ENCODE results near the gene MSANTD3. TPM values are rescaled to one million over a fixed set of nuclear protein-coding genes. Genes with fewer than 3 reads are reported as not detected.
"Not testable (repeated sequence)": the region's sequence is repeated elsewhere in the genome, so short reads cannot be mapped to it uniquely, and the experiment has no call there.

Gene MSANTD3, protein sequence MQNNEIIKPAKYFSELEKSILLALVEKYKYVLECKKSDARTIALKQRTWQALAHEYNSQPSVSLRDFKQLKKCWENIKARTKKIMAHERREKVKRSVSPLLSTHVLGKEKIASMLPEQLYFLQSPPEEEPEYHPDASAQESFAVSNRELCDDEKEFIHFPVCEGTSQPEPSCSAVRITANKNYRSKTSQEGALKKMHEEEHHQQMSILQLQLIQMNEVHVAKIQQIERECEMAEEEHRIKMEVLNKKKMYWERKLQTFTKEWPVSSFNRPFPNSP
- 10 to 100 TPM; 12.7 to 18.4 (median 15.0) TPM for polyA plus RNA-seq (ENCODE audit: insufficient read length in 10 of 10)
- long read RNA-seq, donor 1, partial matches to known transcripts = 0 of 5 reads
- long read RNA-seq, donor 1, other reads (novel, unspliced or antisense) = 0 of 5 reads
- long read RNA-seq, donor 2, partial matches to known transcripts = 0 of 3 reads
- long read RNA-seq, donor 2, other reads (novel, unspliced or antisense) = 0 of 3 reads
- long read RNA-seq, donor 3 = 0 reads
- long read RNA-seq, donor 4, partial matches to known transcripts = 5 of 10 reads
- long read RNA-seq, donor 4, other reads (novel, unspliced or antisense) = 0 of 10 reads
- long read RNA-seq, donor 5, transcript MSANTD3-203 (3 exons, 1,362 nt) = major isoform, 8 of 17 reads
- long read RNA-seq, donor 5, partial matches to known transcripts = 8 of 17 reads
- long read RNA-seq, donor 5, other reads (novel, unspliced or antisense) = 0 of 17 reads
- long read RNA-seq, donor 6, transcript MSANTD3-203 (3 exons, 1,362 nt) = major isoform, 10 of 10 reads
- long read RNA-seq, donor 6, partial matches to known transcripts = 0 of 10 reads
- long read RNA-seq, donor 6, other reads (novel, unspliced or antisense) = 0 of 10 reads
- long read RNA-seq, donor 7, partial matches to known transcripts = 6 of 9 reads
- long read RNA-seq, donor 7, other reads (novel, unspliced or antisense) = 0 of 9 reads
- long read RNA-seq, donor 8, transcript MSANTD3-203 (3 exons, 1,362 nt) = major isoform, 7 of 14 reads
- long read RNA-seq, donor 8, partial matches to known transcripts = 6 of 14 reads
- long read RNA-seq, donor 8, other reads (novel, unspliced or antisense) = 0 of 14 reads
- long read RNA-seq, donor 9 = 0 reads

DNA sequence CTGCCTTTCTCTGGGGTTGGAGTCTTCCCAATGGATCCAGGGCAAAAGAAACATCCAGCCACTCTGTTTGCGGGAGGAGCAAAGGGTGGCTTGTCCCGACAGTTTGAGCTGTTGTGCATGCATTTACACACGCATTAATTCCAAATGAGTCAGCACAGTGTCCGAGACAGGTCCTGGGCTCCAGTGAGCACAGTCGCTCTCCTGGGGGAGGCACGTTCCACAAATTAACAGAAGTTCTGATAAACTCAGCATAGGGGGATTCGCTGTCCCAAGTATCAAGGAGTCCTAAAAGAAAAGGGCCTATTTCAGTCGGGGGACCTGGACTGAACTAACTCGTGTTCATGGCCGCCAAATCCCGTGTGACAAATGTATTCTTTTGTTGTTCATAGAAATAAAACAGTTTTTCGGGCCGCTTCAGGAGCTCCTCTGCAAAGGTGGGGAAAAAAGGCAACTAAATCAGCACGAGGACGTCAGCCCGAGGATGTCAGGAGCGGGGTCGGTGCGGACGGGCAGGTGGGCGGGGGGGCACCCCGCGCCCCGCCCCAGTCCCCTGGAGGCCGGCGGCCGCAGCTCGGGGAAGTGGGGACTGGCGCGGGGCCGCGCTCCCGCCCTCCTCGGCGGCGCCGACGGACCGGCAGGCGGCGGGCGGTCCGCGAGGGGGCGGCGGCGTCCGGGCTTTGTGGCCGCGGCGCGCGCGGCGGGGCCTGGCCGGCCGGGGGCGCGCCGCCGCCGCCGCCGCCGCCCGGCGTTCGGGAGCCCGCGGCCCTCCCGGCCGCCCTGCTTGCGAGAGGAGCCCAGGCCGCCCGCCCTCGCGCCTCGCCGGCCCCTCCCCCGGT is at the start of gene MSANTD3:
Gene MSANTD3, plus strand, starts transcription at position 614 of the 836 bp plus-strand sequence. CDS start 14,796 bp downstream, outside the sequence.
- peak; percentile 63 to 81 (median 65) for DNase-seq

DNA sequence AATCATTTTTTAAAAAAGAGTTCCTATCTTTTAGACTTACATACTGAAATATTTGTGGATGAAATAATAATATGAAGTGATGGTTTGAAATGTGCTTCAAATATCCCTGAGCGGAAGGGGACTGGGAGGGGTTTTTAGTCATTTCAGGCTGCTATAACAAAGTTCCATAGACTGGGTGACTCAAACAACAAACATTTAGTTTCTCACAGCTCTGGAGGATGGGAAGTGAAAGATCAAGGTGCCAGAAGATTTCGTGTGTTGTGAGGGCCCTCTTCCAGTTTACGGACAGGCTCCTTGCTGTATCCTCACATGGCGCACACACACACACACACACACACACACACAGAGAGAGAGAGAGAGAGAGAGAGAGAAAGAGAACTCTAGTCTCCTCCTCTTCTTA is 47.1 kb upstream of the MSANTD3 start:
- peak in 1 of 3 donors; percentile 64 for DNase-seq

DNA sequence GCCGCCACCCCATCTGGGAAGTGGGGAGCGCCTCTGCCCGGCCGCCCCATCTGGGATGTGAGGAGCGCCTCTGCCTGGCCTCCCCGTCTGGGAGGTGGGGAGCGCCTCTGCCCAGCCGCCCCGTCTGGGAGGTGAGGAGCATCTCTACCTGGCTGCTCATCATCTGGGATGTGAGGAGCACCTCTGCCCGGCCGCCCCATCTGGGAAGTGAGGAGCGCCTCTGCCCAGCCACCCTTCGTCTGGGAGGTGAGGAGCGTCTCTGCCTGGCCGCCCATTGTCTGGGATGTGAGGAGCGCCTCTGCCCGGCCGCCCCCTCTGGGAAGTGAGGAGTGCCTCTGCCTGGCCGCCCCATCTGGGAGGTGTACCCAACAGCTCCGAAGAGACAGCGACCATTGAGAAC is 34.0 kb upstream of the MSANTD3 start:
- not testable (repeated sequence) for DNase-seq

DNA sequence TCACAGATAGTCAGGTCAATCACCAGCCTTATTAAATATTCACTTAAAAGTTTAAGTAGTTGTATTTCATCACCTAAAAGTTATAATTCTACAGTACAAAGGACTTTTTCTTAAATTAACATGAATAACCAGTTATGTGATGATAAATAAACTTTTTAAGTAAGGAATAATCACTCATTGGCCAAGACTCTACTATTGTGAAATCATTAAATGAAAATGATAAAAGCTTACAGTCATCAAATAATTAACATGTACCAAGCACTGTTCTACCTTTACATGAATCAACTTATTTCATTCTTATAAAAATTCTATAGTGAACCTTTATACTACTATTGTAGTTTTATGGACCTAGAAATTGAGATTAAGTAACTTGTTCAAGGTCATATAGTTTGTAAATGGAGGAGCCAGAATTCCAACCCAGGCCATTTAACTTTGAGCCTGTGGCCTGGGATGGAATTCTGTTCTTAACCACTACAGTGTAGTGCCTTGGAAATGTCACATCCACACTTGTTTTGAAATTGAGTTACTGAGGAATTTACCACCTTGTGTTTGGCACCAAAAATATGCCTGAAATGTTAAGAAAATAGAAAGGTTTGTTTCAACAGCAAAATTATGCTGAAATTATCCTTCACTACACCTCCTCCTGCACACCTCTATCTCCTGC is 32.8 kb upstream of the MSANTD3 start:
- DNase-seq = no peak

DNA sequence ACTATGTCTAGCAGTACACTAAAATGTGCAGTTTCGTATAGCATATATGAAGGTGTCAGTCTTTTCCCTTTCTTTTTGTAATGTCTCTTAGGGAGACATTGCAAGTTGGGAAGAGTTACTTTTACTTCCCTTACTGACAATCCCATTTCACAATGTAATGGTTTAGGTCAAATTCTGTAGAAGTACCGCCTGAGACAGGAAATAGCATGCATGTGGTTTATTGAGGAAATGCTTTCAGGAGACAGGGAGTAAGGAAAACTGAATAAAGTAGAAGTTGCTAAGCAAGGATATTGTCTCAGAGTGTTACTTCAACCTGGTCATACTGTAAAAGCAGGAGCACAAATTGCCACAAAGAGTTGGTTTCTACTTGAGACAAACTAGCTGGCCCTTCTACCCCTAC is 32.1 kb upstream of the MSANTD3 start:
- no peak for DNase-seq

DNA sequence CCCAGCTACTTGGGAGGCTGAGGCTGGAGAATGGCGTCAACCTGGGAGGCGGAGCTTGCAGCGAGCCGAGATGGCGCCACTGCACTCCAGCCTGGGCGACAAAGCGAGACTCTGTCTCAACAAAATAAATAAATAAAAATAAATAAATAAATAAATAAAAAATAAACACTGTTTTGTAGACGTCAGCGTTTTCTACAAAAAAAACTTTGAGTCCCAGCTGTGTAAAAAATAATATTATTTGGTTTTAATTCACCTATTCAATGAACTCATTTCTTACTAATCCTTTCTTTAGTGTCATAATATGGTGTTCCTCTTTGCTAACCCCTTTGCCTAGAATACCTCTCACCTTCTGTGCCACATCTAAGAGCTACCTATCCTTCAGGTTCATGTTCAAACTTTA is 30.2 kb upstream of the MSANTD3 start:
- no peak for DNase-seq

DNA sequence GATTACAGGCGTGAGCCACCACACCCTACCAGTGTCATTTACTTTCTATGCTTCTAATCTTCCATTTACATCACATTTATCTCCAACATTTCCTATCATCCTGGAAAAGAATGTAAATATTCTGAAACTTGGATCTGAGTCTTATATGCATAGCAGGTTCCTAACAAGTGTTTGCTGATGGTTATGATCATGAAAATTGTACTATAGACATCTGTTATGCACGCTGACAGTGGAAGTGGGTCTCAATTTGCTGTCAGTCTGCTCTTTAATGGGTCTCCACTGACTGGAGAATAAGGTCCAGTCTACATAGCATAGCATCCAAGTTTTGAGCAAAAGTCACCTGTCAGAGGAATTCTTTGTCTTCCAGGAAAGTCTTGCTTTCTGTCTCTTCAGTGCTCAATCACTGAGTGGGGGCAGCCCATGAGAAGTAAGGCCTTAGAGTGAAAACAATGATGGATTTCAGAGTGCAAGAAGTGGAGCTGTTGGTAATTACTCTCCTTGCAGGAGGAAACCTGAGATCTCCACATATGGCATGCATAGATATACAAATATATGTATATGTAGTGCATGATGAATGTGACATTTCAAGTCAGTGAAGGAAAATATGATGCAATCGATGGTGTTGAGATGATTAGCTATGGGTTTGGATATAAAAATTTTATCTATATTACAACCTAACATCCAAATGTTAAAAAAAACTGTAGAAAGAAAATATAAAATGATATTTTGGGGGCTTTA is 29.2 kb upstream of the MSANTD3 start:
- no peak for DNase-seq

DNA sequence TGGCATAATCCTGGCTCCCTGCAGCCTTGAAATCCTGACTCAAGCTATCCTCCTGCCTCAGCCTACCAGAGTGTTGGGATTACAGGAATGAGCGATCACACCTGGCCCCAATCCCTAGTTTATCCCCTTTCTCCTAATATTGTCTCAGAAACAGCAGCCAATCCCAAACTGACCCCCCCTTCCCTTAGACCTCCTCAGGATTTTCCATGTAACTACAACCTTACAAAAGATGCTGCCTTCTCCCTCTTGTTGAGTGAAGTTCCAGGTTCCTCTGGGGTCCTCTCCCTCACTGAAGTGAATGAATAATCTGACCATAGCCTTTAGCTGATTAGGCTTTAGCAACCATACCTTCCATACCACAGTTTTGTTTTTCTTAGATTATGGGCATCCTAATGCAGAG is 25.9 kb upstream of the MSANTD3 start:
- no peak for DNase-seq

DNA sequence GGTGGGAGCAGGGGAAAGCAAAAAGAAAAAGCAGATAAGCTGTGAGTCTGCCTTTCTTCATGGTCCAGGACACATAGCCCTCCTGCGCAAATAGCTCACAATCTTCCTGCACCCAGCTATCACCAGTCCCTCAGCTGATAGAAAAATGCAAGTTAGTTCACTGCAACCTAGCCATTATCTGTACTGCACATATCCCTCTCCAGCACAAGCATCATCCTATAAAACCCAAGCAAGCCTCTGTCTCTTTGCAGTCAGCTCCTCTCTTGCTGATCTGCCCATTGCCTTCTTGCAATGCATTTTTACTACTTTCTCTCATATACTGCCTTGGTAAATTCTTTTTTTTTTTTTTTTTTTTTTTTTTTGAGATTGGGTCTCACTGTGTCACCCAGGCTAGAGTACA is 20.0 kb upstream of the MSANTD3 start:
- no peak for DNase-seq

DNA sequence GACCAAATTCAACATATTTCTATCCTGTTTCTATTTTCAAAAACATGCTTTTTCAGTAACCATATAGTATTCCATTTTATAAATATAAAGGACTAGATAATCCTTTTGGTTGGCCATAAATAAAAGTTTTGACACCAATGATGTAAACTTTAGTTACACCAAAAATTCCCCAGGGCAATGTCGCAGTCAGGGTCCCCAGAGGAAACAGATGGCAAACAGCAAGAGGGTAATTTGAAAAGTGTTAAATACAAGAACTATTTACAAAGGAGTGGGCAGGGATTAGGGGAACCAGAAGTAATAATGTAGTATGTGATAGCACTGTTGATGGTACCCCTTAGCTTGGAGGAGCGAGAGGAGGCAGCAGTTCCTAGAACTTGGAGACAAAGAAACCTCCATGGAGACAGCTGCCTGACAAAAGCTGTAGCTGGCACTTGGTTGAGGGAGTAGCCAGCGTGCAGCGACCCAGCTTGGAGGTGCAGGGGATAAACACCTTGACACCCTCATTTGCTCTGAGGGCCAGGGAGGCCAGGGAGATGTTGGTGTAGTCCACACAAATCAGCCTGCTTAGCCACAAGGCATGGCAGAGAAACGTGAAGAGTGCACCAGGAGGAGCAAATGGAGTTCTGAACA is 18.3 kb upstream of the MSANTD3 start:
- DNase-seq = no peak

DNA sequence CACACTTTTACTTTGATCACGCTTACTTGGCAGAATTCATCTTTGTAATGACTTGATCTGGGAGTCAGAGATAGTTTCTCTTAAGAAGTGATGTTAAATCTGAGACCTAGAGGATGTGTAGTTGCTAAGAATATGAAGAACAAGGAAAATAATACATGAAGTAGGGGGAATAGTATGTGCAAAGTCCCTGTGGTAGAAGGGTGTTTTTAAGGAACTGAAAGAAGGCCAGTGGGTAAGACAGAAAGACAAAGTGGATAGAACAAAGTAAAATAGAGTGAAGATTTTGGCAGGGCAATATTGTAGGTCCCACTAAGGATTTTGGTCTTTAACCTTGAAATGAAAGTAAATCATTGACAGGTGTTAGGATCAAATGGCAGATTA is 17.8 kb upstream of the MSANTD3 start:
- DNase-seq = no peak

DNA sequence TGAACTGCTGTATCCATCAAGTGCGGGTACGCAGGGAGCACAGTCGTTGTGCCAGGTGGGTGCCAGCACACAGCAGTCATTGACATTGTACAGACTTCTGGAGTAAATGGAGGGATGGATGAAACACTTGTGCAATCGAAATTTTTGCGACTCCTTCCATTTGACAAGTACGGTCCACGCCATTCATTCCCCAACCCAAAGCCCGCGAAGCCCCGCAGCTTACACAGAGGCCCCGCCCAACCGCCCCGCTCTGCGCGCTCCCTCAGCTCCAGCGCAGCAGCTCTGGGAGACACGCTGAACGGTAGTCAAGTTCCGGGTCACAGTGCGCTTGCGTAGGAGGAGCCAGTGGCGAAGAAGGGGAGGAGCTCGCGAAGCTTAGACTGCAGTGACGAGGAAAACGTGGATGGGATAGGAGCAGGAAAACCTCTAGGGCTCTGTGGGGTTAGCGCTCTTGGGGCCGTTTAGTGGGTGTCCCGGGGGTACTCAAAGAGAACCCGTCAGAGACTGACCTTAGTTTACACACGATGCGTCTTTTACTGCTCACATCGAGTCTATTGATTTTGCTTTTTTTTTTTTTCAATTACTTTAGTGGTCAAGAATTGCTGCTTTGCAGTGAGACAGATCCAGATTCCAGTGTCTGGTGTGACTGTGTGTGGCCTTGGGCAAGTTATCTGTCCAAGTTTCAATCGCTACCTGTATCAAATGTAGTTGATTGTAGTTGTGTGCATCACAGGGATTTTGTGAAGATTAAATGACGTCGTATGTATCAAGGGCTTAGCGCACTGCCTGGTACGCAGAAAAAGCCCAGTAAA is 15.3 kb upstream of the MSANTD3 start:
- peak; percentile 86 to 94 (median 89) for DNase-seq

DNA sequence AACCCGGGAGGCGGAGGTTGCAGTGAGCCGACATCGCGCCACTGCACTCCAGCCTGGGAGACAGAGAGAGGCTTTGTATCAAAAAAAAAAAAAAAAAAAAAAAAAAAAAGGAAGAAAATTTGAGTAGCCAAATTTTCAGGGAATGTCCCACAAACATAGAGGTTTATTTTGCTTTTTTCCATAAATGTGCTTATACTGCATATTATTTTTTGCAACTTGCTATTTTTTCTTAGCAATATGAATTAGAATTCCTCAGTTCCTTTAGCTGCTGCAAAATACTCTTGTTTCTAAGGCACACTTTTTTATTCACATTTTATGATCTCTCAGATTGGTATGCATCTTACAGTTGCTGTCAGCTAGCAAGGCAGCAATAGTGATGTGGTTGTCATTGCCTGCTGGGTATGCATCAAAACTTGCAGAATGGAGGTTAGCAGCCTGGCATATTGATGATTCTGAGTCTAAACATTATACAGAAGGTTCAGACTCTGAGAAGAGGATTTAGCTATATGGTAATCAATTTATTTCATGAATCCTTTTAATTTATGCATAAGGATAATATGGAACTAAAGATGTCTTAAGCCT is 13.0 kb upstream of the MSANTD3 start:
- DNase-seq = no peak

DNA sequence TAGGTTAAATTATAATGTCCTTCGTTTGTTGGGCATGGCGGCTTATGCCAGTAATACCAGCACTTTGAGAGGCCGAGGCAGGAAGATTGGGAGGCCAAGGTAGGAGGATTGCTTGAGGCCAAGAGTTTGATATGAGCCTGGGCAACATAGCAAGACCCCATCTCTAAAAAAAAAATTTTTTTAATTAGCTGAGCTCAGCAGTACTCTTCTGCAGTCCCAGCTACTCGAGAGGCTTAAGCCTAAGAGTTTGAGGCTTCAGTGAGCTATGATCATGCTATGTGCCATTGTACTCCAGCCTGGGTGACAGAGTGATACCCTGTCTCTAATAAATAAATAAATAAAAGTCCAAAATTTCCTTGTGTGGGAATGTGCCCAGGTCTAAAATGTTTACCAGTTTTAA is 9.1 kb upstream of the MSANTD3 start:
- no peak for DNase-seq

DNA sequence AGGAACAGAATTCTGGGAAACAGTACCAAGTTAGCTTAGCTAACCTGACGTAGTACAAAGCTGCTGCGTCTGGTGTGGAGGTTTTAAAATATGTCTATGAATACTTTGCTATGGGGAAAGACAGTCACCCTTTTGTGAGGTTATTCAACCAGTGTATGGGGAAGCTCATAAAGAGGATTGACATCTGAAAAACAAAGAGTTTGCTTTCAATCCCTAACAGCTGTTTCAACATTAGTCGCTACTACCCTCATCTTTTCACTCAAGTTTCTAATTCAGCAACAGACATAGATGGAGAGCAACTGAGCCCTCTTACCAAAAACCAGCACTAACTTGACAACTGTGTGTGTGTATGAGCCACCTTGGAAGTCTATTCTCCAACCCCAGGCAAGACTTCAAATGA is 7.8 kb upstream of the MSANTD3 start:
- no peak for DNase-seq

DNA sequence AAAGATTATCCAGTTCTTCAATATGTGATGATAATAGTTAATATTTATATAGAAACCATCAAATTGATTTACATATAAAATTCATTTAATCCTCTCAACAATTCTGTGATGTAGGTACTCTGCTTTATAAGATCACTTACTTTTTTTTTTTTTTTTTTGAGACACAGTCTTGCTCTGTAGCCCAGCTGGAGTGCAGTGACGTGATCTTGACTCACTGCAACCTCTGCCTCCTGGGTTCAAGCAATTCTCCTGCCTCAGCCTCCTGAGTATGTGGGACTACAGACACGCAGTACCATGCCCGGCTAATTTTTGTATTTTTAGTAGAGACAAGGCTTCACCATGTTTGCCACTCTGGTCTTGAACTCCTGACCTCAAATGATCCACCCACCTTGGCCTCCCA is 5.8 kb upstream of the MSANTD3 start:
- not testable (repeated sequence) for DNase-seq

DNA sequence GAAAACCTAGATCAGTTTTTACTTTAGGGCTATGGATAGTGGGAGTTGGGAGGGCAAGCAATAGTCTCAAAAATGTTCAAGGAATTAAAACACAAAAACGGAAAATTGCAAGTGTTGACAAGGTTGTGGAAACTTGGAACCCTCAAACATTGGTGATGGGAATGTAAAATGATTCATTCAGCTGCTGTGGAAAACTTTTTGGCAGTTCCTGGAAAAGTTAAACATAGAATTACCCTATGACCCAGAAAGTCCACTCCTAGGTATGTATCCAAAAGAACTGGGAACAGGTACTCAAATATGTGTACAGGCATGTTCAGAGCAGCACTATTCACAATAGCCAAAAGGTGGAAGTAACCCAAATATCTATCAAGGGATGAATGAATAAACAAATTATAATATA is 1.2 kb upstream of the MSANTD3 start:
- DNase-seq = peak in 1 of 3 donors; percentile 36

DNA sequence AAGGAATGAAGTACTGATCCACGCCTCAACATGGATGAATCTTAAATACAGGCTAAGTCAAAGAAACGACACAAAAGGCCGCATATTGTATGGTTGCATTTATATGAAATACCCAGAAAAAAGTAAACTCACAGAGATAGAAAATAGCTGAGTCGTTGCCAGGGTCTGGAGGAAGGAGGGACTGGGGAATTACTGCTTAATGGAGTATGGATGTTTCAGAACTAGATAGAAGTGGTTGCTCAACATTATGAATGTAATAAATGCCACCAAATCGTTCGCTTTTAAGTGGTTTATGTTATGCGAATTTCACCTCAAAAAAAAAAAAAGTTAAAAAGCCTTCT is 784 bp upstream of the MSANTD3 start:
- peak in 2 of 3 donors; percentile 35 to 64 for DNase-seq

Measured in muscle of back (tissue), 13 donors.